Ishikawa (cell line): ENCODE measurements around the gene ZNF850.

Source experiments
- CEBPB ChIP-seq: IDR thresholded peaks from 2 replicates; pipeline ENCODE4 v1.6.1; 2012
- CREB1 ChIP-seq: IDR thresholded peaks from 2 replicates; pipeline ENCODE4 v1.6.1; 2012; ENCODE audit warnings: low read depth
- EGR1 ChIP-seq: IDR thresholded peaks from 2 replicates; pipeline ENCODE4 v1.6.1; 2012
- EP300 ChIP-seq: IDR thresholded peaks from 2 replicates; pipeline ENCODE4 v1.6.1; 2012; ENCODE audit warnings: borderline replicate concordance
- TAF1 ChIP-seq: IDR thresholded peaks from 2 replicates; pipeline ENCODE4 v1.6.1; 2012; ENCODE audit warnings: low read depth, mild to moderate bottlenecking
- TEAD4 ChIP-seq: IDR thresholded peaks from 2 replicates; pipeline ENCODE4 v1.6.1; 2012
- YY1 ChIP-seq: IDR thresholded peaks from 2 replicates; pipeline ENCODE4 v1.6.1; 2012; ENCODE audit warnings: low read depth
- TF ChIP-seq, protein P1 (sequence below): IDR thresholded peaks from 2 replicates; pipeline ENCODE4 v1.6.1; 2012
- TF ChIP-seq, protein P2 (sequence below): IDR thresholded peaks from 2 replicates; pipeline ENCODE4 v1.6.1; 2012; ENCODE audit warnings: low read depth, mild to moderate bottlenecking

DNA sequence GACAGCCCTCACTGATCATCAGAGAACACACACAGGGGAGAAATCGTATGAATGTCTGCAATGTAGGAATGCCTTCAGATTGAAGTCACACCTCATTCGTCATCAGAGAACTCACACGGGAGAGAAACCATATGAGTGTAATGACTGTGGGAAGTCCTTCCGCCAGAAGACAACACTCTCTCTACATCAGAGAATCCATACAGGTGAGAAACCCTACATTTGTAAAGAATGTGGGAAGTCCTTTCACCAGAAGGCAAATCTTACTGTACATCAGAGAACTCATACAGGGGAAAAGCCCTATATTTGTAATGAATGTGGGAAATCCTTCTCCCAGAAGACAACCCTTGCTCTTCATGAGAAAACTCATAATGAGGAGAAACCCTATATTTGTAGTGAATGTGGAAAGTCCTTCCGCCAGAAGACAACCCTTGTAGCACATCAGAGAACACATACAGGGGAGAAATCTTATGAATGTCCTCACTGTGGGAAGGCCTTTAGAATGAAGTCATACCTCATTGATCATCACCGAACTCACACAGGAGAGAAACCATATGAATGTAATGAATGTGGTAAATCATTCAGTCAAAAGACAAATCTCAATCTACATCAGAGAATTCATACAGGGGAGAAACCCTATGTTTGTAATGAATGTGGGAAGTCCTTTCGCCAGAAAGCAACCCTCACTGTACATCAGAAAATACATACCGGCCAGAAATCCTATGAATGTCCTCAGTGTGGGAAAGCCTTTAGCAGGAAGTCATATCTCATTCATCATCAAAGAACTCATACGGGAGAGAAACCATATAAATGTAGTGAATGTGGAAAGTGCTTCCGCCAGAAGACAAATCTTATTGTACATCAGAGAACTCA lies 52.7 kb downstream of the ZNF850 start:
- TF ChIP-seq EP300 (no peak), CREB1 (no peak), YY1 (no peak), CEBPB (no peak), TEAD4 (no peak), EGR1 (no peak), TAF1 (no peak)
- TF ChIP-seq, protein P1, sequence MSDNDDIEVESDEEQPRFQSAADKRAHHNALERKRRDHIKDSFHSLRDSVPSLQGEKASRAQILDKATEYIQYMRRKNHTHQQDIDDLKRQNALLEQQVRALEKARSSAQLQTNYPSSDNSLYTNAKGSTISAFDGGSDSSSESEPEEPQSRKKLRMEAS = no peak
- TF ChIP-seq, protein P2, sequence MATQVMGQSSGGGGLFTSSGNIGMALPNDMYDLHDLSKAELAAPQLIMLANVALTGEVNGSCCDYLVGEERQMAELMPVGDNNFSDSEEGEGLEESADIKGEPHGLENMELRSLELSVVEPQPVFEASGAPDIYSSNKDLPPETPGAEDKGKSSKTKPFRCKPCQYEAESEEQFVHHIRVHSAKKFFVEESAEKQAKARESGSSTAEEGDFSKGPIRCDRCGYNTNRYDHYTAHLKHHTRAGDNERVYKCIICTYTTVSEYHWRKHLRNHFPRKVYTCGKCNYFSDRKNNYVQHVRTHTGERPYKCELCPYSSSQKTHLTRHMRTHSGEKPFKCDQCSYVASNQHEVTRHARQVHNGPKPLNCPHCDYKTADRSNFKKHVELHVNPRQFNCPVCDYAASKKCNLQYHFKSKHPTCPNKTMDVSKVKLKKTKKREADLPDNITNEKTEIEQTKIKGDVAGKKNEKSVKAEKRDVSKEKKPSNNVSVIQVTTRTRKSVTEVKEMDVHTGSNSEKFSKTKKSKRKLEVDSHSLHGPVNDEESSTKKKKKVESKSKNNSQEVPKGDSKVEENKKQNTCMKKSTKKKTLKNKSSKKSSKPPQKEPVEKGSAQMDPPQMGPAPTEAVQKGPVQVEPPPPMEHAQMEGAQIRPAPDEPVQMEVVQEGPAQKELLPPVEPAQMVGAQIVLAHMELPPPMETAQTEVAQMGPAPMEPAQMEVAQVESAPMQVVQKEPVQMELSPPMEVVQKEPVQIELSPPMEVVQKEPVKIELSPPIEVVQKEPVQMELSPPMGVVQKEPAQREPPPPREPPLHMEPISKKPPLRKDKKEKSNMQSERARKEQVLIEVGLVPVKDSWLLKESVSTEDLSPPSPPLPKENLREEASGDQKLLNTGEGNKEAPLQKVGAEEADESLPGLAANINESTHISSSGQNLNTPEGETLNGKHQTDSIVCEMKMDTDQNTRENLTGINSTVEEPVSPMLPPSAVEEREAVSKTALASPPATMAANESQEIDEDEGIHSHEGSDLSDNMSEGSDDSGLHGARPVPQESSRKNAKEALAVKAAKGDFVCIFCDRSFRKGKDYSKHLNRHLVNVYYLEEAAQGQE = no peak
